Activated CD4-positive, alpha-beta T cell treated with anti-CD3 and anti-CD28 coated beads, Interleukin-2, amount 50 U/mL, for 4 hours (primary cell): Measurements from ENCODE around the gene ELOVL3.
"Not testable (repeated sequence)": the region's sequence is repeated elsewhere in the genome, so short reads cannot be mapped to it uniquely, and the experiment has no call there.

Source experiments
- DNase-seq, 2 experiments: peaks; one replicate each; pipeline ENCODE4 v3.0.0-alpha.2; 2020

Gene ELOVL3

DNA sequence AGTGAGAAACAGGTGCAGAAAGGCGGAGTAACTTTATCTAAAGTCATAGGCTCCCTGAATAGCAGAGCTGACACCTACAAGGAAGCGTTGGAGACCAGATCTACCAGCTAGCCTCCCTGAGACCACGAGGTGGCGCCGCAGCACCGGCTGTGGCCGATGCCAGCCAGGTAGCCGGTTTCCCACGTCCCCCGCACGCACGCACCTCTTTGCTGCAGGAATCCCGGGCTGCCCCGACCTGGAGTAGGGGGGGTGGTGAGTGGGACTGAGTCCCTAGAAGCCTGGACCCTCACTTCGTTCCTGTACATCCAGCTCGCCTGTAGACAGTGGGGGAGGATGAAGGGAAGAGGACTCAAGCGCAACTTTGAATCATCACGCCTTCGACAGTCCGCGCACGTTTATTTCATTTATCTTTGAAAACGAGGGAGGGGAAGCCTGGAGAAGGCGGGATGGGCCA, 3.7 kb downstream of the ELOVL3 start:
- DNase-seq = peak; percentile 84 to 85

DNA sequence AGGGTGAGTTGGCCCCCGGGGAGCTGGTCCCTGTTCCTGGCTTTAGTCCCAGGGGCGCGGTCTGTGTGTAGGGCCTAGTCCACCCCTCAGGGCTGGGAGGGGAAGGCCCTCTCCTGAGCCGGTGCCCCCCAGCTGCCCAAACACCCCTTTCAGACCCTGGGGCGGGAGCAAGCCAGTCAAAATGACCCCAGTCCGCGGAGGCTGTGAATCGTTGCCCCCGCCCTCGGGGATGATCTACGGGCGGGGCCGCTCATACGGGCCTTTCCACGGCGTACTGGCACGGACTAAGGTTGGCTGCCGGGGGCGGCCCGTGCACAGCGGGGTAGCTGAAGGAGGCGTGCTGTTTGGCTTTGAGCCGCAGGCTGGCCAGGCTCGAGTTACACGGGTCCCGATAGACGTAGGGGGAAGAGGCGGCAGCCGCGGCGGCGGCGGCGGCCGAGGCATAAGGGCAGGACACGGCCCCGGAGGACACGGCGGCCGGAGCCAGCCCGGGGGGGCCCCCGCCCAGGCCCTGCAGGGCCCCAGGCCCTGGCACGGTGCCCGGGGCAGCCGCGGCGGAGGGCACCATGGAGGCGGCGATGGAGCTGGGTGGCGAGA, 4.3 kb downstream of the ELOVL3 start:
- peak in 1 of 2 experiments; percentile 7 for DNase-seq

DNA sequence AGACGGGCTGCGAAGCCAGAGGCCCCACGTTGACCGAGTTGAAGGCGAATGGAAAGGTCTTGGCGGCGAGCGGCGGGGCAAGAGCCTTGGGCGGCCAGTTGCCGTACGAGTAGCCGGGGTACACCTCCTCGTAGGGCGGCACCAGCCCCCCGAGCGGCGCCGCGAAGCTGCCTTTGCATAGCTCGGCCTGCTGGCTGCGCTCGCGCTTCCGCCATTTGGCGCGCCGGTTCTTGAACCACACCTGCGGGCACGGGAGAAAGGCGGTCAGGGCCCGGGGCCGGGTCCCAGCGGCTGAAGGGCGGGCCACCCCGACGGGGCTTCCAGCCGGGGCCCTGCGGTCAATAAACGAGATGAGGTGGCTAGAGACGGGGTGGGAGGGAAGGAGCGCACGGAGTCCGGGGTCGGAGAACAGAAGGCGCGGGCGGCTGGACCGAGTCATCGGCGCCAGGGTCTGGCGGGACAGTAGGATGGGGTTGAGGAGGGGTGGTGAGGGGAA, 4.8 kb downstream of the ELOVL3 start:
- DNase-seq = peak; percentile 15 to 32

DNA sequence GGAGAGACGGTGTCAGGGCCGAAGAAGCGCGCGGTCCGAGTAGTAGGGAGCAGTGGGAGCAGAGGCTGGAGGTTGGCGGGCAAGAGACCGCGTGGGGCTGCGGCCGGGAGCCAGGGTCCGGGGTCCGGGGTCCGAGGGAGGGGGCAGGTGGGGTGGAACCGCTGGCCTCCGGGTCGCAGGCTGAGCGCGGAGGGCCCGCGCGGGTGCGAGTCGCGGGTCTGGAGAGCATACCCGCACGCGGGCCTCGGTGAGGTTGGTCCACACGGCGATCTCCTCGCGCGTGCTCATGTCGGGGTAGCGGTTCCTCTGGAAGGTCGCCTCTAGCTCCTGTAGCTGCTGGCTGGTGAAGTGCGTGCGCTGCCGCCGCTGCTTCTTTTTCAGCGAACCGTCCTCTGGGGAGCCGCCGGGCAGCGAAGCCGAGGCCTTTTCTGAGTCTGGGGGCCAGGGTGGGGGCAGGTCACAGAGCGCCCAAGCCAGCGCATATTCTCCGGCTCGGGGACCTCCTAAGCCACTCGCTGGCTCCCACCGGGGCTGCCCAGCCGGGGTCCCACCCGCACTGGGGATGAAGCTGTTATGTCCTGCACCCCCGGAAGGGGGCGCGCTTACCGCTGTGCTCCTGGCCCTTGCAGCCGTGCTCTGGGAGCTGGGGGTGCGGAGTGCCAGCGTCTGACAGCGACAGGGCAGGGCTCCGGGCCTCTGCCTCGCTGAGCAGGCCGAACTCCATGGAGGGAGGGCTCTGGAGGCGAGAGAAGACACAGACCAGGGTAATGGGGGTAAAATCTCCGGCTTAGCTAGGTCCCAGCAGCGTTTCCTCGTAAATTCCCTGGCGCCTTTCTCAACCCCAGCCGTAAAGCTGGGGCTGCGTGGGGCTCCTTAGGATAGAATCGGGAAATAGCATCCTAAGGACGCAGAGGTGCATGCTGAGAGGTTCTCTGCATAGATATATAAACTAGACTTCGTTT, 5.5 kb downstream of the ELOVL3 start:
- DNase-seq = peak; percentile 56 to 61

DNA sequence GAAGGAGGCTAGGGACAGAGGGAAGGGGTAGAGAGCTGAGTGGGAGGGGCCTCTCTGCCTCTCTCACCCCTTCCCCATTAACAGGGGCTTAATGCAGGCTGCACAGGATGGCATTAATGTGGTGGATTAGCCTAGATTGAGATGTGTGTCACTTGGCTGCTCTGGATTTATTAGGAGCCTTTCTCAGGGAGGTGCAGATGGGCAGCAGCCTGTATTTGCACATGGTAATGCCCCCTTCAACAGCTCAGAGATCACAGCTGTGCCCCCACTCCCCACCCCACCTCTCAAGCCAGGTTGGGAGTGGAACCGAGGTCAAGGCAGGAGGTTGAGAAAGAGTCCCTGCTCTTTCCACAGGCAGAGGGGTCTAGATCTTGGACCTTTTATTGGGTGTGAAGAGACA, 7.9 kb downstream of the ELOVL3 start:
- no peak for DNase-seq

DNA sequence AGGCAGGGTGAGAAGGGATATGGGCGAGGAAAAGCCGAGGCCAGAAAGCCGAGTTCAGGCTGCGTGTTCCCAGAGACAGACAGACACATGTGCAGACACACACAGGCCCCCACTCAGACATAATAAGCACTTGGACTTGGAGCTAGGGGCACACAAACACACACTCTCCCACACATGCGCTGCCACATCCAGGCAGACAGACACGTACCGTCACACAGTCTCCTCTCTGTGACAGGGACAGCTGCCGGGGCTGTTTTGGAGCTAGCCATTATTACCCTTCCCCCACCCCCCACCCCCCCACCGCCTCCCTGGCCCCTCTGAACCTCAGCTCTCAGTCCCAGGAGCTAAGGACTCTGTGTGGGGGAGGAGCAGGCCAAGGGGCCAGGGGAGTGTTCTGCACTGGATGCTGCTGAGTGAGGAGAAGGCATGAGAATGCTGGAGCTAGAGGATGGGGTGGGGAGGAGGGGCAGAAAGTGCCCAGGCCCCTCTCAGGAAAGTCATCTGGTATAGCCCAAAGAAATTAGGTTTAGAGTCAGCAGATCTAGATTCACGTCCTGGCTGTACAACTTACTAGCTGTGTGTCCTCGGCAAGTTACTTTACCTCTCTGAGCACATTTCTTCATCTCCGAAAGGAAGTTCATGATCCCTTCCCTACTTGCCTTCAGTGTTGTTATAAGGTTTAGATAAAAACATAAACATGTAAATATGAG, 8.9 kb downstream of the ELOVL3 start:
- DNase-seq = no peak

DNA sequence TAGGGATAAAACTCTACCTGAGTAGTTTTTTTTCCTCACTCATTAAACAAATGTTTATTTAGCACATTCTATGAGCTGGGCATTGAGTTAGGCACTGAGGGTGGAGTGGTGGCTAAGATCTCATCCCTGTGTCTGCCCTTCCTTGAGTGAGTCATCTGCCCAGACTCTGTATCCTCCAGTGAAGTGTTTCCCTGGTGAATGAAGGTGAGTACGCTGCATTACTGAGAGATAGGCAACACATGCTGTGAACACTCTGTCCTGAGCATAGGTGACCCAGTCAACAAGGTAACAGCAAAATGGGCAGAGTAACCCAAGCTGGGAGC, 9.5 kb downstream of the ELOVL3 start:
- no peak for DNase-seq

DNA sequence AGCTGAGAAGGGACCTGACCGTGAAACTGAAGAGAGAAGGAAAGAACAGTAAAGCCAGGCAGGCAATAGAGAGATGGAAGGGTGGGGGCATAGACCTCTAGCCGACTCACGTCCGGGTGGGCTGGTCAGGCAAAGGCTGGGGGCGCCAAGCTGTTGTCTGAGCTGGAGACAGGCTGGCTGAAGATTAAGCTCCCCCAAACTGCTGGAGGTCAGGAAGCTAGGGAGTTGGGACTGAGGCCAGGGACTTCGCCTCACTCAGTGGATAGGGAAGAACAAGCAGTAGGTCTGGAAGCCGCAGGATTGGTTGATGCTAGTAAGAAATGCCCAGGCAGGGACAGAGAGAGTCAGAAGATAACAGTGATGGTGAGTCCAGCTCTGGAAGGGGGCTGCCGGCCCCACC, 9.9 kb downstream of the ELOVL3 start:
- no peak for DNase-seq

DNA sequence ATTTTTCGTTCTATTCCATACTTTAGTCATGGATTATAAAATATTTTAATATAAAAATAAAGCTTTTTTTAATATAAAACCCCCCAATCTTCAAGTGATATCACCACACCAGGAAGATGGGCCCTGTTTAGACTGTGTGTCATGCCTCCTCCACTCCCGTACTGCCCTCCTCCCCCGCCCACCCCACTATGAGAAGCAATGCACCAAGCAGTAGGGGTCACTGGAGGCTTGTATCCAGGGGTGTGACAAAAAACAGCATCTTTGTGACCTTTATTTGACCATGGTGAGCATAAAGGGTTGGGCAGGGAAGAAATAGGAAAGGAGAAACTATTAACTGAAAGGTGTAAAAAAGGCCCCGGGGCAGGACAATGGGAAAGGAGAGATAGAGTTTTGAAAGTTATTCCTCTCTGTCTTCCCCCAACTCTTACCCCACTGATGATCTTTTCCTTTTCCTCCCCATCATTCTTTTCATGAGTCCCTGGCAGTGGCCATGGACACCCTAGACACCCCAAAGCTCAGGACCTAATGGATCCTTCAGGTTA, 11.7 kb downstream of the ELOVL3 start:
- no peak for DNase-seq

DNA sequence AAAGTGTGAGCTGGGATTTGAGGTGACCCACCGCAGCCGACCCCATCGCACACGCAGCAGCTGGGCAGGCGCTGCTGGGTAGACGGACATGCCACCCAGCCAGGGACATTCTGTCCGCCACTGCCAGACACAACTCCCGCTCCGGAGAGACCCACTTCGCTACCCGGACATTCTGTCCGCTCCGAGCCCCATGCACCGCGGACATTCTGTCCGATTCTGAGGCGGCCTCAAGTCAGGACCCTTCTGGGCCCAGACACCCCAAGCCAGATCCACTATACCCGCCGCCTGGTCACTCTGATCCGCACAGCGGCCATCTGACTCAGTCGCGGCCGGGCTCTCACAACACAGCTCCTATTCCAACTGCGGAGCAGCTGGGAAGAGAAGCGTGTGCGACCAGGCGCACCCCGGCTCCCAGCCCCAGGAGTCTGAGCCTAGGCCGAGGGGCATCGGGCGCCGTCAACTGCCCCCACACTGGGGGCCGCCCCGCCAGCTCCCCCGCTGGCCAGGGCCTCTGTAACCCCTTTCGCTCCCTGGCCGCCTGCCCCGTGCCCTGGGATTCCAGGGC, 14.4 kb downstream of the ELOVL3 start:
- no peak for DNase-seq

DNA sequence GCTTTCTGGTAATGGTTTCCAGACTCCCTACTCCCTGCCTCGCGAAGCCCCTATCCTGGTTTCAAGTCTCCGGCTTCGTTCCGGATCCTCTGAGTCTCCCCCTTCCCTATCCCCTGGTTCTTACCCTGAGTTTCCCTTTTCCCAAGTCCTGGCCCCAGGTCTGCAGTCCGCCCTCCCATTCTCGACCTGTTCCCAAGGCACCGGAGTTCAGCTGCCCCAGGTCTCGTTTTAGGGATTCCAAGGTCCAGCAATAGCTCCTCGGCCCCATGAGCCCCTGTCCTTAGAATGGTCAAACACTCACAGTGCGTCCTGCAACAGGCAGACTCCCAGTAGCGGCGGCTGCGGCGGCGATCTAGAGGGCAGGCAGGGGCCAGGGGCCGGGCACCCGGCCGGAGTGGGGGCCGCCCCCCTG, 14.9 kb downstream of the ELOVL3 start:
- no peak for DNase-seq

DNA sequence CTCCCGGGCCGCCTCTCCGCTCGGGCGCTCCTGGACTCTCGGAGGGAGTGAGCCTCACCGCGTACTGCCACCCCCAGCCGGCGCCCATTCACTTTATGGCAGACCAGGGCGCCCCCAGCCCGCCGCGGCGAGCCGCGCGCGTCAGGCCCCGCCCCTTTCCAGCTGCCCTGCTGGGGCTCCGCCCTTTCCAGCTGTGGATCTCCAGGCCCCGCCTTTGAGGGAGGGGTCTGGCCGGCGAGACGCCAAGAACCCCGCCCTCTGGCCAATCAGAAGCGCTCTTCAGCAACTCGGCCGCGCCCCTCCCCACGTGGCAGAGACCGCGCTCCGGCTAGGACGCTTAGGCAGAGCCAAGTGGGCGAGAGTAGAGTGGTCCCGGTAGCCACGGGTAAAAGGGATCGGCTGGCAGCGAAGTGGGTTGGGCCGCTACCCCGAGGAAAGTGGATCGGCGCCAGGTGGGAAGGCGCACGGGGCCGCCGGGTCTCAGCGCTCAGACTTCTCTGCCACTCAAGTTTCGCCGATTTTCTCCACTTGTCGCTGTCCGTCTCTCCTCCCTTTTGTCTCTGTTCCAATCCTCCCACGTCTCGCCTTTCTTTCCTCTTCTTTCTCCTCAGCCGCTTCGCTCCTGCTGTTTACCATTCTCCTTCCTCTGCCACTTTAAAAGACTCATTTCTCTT, 15.5 kb downstream of the ELOVL3 start, which contains the start of gene PITX3:
Gene PITX3, minus strand, starts transcription at position 69 of the 674 bp plus-strand sequence. CDS start 9,432 bp downstream, outside the sequence.
- DNase-seq = peak; percentile 83 to 85

DNA sequence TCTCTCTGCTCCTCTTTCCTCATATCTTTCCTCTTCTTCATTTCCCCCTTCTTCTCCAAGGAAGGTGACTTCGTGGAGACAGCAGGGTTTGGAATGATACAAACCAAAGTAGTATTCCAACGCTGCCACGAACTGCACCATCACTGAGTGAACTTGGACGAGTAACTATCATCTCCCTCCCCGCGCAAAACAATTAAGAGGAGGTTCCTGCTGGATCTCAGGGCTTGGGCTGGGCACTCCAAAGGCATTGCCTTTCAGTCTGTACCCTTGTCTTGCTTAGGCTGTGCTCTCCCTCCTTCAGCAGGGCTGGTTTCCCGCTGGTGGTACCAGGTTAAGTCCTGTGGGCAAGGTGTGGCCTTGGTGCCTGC, 16.0 kb downstream of the ELOVL3 start:
- no peak for DNase-seq

DNA sequence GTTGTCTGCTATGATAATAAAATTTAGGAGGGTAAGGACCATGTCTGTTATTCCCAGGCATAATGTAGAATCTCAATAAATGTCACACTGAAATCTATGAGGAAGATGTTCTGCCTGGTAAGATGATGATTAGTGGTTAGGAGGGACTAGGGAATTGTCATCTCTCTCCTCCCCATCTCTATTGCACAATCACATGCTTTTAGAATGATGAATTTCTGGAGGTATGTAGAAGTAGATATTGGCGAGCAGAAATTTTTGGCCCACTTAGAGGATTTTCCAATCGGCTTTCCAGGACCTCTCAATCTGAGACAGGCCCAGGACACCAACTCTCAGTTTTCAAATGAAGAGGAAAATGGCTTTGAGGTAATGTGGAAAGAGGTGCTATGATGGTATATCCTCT, 17.2 kb downstream of the ELOVL3 start:
- no peak for DNase-seq

DNA sequence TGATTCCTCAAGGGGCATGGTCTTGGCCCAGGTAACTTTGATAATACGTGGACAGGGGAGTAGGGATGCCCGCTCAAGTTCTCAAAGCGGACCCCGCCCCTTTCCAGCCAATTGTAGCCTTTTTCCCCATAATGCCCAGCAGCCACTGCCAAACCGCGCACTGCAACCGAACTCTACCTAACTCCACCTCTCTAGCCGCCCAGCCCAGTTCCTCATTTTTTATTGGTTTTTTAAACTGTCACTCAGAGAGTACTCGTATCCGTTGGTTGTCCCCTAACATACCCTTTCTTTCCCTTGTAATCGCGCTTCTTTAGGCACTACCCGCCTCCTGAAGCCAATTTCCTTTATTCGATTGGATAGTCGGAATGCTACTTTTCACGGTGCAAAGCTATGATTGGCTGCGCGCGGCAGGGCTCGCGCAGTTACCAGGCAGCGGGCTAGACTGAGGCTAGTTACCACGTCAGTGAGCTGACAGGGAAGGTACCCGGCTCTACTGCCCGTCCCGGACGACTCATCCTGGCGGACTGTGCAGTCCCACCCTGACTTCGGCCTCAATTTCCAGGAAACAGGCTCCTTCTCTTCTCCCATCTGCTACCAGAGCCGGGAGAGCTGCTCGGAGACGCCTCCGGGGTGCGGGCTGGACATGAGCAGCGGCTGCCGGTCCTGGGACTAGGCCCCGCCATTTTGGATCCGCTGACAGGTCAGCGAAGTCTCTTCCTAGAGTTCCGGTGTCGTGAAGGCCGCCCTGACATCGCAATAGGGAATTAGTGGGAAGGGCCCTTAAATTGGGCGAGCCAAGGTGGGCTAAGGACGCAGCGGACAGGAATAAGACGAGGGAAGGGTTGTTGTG, 19.2 kb downstream of the ELOVL3 start, which contains the start of gene GBF1:
Gene GBF1, plus strand, starts transcription at position 451 of the 850 bp plus-strand sequence. CDS start 13,407 bp downstream, outside the sequence.
- DNase-seq = peak; percentile 81 to 83

DNA sequence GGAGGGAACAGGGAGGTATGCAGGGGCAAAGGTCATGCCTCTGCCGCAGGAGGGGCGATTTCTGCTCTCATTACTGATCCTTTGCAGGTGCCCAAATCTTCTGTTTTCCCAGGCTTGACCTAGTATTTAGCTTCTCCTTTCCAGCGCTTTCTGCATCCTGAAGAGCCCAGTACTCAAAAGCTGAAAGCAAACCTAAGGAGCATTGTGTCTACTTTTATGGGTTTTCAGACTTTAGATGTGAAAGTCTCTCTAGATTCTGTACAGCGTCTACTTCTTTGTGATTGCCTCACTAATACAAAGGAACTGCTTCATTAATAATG, 19.8 kb downstream of the ELOVL3 start:
- no peak for DNase-seq

DNA sequence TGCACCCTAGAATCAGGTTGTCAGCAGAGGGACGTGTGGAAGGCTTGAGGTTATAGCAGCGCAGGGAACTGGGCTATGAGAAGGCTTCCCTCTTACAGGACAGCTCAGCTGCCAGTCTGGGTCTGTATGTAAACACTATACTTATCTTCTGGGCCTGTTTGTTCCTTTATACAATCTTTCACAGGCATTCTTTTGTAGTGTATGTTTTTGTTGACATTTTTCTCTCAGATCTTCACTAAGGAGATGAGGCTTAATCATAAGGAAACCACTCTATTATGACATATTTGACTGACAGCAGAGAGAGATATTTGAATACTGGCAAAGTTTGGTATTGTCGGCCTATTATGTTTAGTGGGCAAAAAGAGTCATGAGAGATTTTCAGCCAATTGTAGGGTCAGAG, 20.2 kb downstream of the ELOVL3 start:
- DNase-seq = no peak

DNA sequence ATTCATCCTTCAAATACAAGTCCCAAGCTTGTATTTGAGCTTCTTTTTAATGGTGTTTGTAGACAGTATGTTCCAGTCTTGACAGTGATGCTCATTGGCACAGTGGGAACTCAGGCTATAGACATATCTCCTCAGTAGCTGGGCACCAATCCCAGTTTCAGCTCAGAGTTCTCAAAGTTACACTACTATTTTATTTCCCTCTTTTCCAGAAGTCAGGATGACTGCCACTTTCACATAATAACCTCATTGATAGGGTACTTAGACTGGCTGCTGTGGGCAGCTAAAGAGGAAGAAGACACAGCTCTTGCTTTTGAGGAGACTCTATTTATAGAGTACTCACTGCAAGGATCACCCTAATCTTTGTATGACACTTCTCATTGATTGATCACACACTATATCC, 21.6 kb downstream of the ELOVL3 start:
- DNase-seq = no peak

DNA sequence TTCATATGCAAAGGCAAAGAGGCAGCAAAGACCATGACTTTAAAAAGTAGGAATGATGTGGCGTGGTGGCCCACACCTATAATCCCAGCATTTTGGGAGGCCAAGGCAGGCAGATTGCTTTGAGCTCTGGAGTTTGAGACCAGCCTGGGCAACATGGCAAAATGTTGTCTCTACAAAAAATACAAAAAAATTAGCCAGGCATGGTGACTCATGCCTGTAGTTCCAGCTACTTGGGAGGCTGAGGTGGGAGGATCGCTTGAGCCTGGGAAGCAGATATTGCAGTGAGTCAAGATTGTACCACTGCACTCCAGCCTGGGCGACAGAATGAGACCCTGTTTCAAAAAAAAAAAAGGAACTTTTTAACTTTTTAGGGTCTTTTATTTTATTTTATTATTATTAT, 26.4 kb downstream of the ELOVL3 start:
- DNase-seq = not testable (repeated sequence)

DNA sequence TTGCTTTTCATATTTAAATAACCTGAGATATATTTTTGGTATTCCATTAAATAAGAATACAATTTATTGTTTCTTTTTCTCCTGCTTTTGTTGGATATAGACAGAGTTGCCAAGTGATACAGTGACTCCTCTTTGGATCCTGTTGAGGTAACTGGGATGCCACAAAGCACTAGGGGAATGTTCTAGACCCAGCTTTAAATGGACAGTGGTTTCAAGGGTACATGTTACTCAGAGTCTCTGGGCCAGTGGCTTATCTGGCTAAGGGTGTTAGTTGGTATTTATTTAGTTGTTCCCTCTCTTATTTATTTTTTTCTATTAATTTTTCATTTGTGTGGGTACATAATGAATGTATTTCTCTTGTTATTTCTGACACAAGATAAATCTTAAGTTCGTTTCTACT, 28.3 kb downstream of the ELOVL3 start:
- no peak for DNase-seq

DNA sequence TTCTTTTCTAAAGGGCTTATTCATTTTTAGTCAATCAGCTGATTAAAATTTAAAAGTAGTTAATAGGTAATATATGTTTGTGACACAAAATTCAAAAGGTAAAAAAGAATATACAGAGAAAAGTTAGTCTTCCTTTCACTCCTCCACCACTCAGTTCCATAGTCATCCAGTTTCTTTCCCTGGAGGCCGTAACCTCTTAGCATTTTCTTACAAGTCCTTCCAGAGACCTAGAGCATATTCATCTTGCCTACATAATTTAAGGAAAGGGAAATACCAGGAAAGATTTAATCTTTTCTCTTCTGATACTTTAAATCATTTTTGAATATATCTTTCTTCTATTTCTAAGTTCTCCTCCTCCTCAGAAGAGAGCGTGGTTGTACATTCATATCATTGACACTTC, 29.3 kb downstream of the ELOVL3 start:
- no peak for DNase-seq
